Colonic mucosa (tissue), 4 donors: ENCODE data around the gene SRGAP1. TPM values are rescaled to one million over a fixed set of nuclear protein-coding genes. Genes with fewer than 3 reads are reported as not detected.

Experiments
- DNase-seq: peaks from one replicate; pipeline ENCODE4 v3.0.0-alpha.2; 2020
- H3K27ac ChIP-seq: fragments of 200-600 bp; one replicate; pipeline ENCODE4 v1.8.0; 2021
- H3K27me3 ChIP-seq: fragments of 200-600 bp; one replicate; pipeline ENCODE4 v1.8.0; 2021
- H3K36me3 ChIP-seq: fragments of 200-600 bp; one replicate; pipeline ENCODE4 v1.8.0; 2021
- H3K4me1 ChIP-seq: fragments of 200-600 bp; one replicate; pipeline ENCODE4 v1.8.0; 2021; ENCODE audit warnings: mild to moderate bottlenecking
- H3K4me3 ChIP-seq: fragments of 200-600 bp; one replicate; pipeline ENCODE4 v1.8.0; 2021
- H3K9ac ChIP-seq, 2 donors: one replicate each; pipeline ENCODE4 v1.7.0; 2013; ENCODE audit warnings: control low read depth in 2 of 2, low read depth in 2 of 2, low read length in 2 of 2
- H3K9me3 ChIP-seq: fragments of 200-600 bp; one replicate; pipeline ENCODE4 v1.8.0; 2021
- intact Hi-C: fragments of 100-400 bp; cut with DNase I; formaldehyde crosslinking; loops from one replicate; pipeline ENCODE4 v1.14.1; 2022
- total RNA-seq, 2 donors: library from RNA; stranded (reverse); fragmentation: NEBNext Ultra II Directional in 1 of 2; extraction: Animal tissue kit (Norgen Biotek cat#: 25700) in 1 of 2; gene quantifications; one replicate each; pipeline ENCODE4 v1.2.1, GENCODE V29; 2021
- TF ChIP-seq, protein P1 (sequence below): fragments of 200-600 bp; IDR thresholded peaks from one replicate; pipeline ENCODE4 v1.8.0; 2022; ENCODE audit warnings: antibody characterized with exemption, mild to moderate bottlenecking
- donor health status: healthy.
- donor health status: DM: no; HTN: no; CAD: no.
- donor health status: DM: no; HTN: no; CAD: no.

Gene SRGAP1
- total RNA-seq, 2 donors from 2014 or later, result 8.7 to 9.8 TPM

DNA sequence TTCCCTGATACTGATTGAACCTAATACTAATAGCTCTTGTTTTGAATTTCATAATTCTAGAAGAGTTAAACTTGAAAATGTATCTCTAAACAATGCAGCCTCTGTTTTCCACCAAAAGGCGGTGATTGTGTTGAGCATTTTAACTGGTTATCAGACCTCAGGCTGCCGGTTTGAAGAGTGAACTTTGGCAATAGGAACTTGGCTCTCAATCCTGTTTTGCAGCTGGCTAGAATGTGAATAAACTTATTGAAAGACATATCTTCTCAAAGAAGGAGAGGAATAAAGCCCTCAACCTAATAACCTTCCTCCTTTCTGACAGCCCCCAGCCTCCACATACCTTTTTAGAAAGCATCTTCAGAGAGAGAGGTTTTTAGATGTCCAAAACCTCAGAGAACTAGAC lies 105.4 kb downstream of the SRGAP1 start:
- no peaks in the 10 kb centered on the region for H3K27me3 ChIP-seq
- no peaks in the 10 kb centered on the region for H3K9me3 ChIP-seq
- DNase-seq, result no peak
- no peak overlapping the region for H3K4me3 ChIP-seq
- intact Hi-C loops, result no loop called here
- TF ChIP-seq, protein P1, sequence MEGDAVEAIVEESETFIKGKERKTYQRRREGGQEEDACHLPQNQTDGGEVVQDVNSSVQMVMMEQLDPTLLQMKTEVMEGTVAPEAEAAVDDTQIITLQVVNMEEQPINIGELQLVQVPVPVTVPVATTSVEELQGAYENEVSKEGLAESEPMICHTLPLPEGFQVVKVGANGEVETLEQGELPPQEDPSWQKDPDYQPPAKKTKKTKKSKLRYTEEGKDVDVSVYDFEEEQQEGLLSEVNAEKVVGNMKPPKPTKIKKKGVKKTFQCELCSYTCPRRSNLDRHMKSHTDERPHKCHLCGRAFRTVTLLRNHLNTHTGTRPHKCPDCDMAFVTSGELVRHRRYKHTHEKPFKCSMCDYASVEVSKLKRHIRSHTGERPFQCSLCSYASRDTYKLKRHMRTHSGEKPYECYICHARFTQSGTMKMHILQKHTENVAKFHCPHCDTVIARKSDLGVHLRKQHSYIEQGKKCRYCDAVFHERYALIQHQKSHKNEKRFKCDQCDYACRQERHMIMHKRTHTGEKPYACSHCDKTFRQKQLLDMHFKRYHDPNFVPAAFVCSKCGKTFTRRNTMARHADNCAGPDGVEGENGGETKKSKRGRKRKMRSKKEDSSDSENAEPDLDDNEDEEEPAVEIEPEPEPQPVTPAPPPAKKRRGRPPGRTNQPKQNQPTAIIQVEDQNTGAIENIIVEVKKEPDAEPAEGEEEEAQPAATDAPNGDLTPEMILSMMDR, result no peak
- no peaks in the 10 kb centered on the region for H3K4me1 ChIP-seq
- no peak overlapping the region for H3K27ac ChIP-seq
- H3K36me3 ChIP-seq, result no peaks in the 10 kb centered on the region
- no peak overlapping the region for H3K9ac ChIP-seq

DNA sequence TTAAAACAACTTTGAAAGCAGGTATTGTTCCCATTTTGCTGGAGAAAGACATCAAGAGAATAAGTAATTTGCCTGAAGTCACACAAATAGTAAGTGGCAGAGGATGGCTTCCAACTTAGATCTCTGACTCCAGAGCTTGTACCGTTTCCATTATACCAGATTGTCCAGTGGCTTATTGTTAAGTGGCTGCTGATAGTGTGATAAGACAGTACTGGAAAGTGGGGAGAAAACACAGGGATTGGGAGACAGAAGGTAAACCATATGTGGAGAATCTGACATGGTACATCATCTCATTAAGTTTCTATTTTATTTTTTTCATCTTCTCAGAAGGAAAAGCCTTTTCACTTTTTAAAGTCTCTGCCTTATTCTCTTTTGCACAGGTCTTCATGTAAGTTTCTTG lies 108.5 kb downstream of the SRGAP1 start:
- Histone ChIP-seq H3K4me1 (no peaks in the 10 kb centered on the region), H3K9ac (no peak overlapping the region), H3K4me3 (no peak overlapping the region), H3K27ac (no peak overlapping the region), H3K9me3 (no peaks in the 10 kb centered on the region), H3K27me3 (no peaks in the 10 kb centered on the region), H3K36me3 (no peaks in the 10 kb centered on the region)
- intact Hi-C loops, result no loop called here
- TF ChIP-seq, protein P1, result no peak
- no peak for DNase-seq

DNA sequence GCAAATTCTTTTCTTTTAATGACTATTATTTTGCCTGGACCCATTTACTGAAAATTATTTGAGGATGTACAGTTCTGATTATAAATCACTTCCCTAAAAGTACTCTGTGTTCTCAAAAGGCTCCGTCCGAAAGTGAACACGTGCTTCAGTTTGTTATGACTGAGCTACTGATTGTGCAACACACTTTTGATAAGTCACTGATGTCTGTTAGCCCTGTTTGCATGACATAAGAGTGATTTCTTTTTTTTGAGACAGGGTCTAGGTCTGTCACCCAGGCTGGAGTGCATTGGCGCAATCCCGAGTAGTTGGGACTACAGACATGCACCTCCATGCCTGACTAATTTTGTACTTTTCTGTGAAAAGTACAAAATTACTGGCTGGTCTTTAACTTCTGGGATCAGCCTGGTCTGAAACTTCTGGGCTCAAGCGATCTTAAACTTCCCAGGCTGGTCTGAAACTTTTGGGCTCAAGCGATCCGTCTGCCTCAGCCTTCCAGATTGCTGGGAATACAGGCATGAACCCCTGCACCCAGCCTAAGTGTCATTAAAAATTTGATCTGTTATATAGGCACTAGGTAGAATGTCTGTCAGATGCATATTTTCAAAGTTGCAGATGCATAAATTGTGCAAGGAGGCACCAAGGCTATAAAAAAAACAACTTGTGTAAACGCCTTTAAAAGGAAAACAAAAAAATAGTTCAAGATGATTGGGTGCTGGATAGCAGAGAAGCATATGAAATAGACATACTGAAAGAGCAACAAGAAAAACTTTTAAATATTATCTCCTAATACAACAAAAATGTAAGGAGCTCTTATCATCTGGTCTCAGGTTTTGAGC lies 111.5 kb downstream of the SRGAP1 start:
- no peaks in the 10 kb centered on the region for H3K36me3 ChIP-seq
- peak overlapping the region; percentile 47 for H3K27ac ChIP-seq
- TF ChIP-seq, protein P1, result no peak
- no peaks in the 10 kb centered on the region for H3K4me1 ChIP-seq
- no peak overlapping the region for H3K9ac ChIP-seq
- no peak for DNase-seq
- H3K9me3 ChIP-seq, result no peaks in the 10 kb centered on the region
- H3K4me3 ChIP-seq, result no peak overlapping the region
- H3K27me3 ChIP-seq, result no peaks in the 10 kb centered on the region
- intact Hi-C loops, result no loop called here

DNA sequence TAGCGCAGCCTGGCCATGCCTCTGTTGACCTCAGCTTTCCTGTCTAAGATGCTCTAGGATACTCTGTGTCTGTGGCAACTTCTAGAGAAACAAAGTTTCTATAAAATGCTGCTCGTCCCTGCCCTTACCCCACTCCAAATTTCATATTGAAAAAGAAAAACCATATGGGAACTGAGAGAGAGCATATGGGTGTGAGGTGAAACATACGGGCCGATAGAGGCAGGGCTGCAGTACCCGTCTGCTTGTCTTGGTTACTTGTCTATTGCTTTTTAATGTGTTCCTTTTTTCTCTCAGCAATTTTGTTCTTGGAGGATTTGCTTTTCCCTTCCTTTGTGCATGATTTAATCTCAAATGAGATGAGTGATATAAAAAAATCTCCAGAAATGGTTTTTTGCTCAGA lies 113.0 kb downstream of the SRGAP1 start:
- Histone ChIP-seq H3K9me3 (no peaks in the 10 kb centered on the region), H3K9ac (no peak overlapping the region), H3K4me3 (no peak overlapping the region), H3K27me3 (no peaks in the 10 kb centered on the region), H3K27ac (no peak overlapping the region), H3K4me1 (no peaks in the 10 kb centered on the region), H3K36me3 (no peaks in the 10 kb centered on the region)
- TF ChIP-seq, protein P1, result no peak
- no peak for DNase-seq
- intact Hi-C loops, result no loop called here

DNA sequence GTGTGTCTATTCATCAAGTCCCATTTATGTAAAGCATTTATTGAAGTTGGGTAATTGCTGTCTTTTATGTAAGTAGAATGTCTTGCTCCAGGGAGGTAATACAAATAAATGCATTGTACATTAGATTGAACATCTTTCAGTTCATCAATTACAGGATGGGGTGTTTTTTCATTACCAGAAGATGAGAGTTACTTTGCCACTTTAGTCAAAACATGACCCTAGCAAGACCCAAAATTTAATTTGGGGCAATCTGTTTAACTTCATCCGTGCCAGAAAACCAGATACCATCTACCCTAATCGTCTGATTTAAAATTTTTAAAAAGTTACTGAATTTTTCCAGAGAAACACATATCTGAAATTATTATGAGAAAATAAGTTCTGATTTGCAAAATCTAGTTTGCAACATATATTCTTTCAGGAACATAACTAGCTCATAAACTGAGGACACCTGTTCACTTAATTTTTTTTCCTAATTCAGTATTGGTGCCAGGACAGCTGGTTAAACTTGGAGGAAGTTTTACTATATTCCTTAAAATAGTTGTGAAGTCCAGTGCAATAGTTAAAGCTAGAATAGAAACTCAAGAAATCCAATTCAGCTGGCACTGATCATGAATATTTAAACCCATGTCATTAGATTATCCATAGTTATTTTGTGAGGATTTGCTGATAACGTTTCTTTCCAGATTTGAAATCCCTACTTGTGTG lies 114.5 kb downstream of the SRGAP1 start:
- no peaks in the 10 kb centered on the region for H3K4me1 ChIP-seq
- intact Hi-C loops, result no loop called here
- no peak for DNase-seq
- H3K4me3 ChIP-seq, result no peak overlapping the region
- H3K9me3 ChIP-seq, result no peaks in the 10 kb centered on the region
- TF ChIP-seq, protein P1, result no peak
- no peak overlapping the region for H3K27ac ChIP-seq
- no peaks in the 10 kb centered on the region for H3K27me3 ChIP-seq
- H3K9ac ChIP-seq, result no peak overlapping the region
- H3K36me3 ChIP-seq, result no peaks in the 10 kb centered on the region
